HG03565 (cell line): ENCODE measurements around the gene HDGFL2.

Experiments used
- ATAC-seq: cut with Tn5 transposase; IDR thresholded peaks from one replicate; pipeline ENCODE4 v1.9.1; 2021; ENCODE audit warnings: mild to moderate bottlenecking, moderate library complexity; ENCODE audit not compliant: unreplicated experiment

The HDGFL2 gene

DNA sequence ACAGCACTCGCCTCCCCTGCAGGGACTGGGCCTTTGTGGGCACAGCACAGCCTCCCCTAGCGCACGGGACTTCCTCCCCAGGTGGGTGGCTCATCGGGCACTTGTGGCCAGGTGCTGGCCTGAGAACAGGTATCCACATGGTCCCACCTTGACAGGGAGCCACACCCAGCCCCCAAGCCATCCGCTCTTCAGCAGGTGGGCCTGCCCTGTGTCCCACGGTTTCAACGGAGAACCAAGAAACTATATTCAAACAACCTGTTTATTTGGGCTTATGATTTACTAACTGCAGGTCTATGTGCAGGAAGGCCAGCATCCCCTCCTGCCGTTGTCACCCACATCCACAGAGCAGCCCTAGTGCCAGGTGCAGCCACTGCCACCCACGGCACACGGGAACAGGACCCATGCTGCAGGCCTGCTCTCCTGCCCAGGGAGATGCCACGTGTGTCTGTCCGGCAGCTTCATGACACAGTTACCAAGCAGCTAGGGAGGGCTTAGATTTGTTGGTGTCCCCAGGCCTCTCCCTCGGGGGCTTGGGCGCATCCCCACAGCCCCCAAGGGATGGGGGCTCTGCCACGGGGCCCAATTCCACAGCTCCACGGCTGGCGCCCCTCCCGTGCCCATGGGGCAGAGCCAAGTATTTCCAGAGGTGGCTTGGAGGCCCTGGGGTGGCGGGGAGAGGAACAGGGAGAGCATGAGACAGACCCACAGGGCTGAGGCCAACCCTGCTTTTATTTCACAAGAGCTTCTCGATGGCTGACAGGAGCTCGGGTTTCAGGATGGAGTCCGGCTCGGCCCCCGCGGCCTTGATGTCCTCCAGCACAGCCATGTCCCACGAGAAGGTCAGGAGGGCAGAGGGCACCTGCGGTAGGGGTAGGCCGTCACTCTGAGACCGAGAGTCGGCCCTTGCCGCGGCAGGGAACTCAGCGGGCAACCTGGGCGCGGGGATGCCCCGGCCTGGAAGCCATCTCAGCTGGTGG is 27.0 kb upstream of the HDGFL2 start:
- no peak for ATAC-seq

DNA sequence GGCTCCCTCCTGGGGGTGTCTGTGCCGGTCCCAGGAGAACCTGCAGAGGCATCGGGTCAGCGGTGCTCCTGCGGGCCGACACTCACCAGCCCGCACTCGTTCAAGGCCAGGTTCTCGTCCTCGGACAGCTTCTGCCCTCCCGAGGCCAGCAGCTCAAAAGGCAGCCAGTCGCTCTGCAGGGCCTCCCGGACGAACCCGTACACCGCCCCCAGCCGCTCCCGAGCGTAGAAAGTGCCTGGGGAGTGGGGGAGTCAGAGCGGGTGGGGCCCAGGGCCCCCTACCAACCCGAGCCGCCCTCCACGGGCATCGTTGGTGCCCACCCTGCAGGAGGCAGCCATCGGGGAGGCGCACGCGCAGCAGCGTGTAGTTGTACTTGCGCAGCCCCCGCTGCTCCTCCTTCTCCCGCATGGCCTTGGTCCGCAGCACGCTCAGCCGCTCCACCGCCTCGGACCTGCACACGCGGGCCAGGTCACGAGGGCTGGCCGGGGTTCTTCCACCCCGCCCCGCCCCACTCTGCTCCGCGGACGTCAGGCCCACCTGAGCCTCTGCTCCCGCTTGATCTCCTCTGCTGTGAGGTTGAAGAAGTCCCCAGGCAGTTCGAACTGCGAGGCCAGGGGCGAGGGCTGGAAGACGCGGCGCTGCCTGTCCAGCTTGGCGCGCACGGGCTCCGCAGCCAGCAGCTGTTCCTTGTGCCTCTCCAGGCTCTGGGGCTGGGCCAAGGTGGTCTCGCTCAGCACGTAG is 26.0 kb upstream of the HDGFL2 start:
- no peak for ATAC-seq

DNA sequence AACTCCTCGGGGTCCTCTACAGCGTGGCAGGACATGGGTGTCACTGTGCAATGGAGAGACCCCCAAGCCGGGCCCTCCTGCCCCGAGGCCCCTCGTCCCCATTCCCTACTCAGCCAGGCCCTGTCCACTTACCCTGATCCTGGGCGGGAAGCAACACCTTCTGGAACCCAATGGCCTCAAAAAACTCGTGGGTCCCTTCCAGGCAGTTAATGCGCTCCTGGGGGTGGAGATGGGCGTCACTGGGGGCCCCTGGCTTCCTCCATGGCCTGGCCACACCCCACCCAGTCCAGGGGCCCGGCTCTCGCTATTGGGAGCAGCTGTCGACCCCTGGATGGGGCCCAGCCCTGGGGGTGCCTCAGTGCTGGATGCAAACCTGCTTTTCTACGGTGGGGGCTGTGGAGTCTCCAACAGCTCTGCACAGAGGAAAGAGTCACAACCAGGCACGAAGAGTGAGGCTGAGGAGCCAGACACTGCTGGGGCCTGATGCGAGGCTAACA is 25.3 kb upstream of the HDGFL2 start:
- ATAC-seq = no peak

DNA sequence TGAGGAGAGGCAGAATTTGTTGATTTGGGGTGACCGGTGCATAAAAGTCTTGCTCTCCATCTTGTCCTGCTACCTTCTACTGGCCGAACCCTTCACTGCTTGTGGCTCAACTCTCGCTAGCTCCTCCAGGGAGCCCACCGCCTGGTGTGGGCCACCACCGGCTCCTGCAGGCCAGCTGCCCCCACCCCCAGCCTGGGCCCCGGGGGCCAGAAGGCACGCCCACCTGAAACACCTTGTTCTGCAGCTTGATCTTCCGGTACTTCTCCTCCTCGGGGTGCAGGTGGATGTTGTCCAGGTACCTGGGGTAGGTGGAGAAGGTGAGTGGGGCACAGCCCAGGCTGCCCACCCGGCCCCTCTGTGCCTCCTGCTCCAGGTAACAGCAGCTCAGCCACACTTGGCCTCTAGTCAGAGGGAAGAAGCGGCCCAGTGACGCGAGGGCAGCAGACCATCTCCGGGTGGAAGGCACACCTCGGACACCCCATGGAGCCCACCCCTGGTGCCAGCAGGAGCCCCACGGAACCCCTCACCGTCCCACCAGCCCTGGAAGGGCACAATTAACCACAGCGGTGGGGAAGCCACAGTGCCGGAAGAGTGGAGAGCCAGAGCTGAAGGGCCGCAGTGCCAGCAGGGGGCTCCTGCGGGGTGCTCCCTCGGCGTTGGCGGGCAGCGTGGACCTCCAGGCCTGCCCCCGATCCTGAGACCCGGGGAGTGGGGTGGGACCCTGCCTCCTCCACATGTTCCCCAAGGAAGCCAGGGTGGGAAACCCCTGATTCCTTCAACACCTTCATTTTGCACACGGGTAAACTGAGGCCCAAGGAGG is 24.6 kb upstream of the HDGFL2 start:
- ATAC-seq = no peak

DNA sequence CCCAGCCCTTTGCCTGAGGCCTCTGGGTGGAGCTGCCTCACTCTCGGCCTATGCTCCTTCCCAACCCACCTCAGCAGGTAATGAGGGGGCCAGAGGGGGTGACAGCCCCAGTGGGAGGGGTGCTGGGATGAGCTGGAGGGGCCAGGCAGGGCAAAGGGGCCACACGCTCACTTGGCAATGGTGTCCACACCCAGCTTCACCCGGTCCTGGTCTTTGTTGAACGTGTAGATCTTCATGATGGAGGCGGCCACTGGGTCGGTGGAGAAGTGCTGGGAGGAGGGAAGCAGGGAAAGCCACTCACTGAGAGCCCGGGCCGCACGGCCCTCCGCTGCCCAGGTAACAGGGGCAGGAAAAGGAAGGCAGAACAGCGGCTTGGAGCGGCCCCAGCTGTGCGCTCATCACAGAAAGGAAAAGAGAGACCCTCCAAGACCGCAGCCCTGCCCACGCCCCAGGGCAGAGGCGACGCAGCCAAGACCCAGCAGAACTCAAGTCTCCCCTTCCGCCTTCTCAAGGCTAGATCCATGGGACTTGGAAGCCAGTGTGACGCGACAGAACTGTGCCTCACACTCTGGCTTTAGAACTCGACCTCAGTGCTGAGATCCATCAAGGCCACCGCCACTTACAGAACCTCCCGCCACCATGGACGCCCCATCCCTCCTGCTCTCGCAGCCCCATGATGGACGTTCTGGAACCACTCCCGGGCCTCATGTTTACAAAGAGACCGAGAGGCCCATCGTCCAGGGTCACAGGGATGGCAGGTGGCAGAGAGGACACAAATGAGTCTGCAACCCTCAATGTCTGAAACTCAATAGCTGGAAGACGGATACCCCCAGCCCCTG is 23.7 kb upstream of the HDGFL2 start:
- no peak for ATAC-seq

DNA sequence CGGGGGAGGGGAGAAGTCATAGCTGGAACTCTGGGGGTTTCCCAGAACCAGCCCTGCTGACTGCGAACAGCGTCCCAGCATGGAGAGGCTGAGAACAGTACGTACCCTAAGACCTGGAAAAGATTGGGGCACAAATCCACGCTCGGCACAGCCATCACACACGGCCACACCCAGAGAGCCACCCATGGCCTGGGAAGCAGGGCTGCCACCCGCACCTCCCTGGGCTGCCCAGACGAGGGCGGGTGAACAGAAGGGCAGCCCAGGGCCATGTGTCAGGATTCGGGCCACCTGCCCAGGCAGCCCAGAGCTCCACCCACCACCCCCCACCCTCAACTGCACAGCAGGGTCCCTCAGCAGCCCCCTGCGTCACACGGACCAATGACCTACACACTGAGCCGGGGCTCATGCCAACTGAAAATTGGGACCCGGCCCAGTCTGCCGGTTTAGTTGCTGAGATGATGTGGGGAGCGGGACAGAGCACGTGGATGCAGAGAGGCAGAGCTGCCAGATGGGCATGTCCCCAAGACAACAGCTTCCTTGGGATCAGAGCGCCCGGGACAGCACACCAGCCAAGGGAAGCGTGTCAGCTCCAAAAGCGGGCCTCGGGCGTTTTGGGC is 23.0 kb upstream of the HDGFL2 start:
- ATAC-seq = no peak

DNA sequence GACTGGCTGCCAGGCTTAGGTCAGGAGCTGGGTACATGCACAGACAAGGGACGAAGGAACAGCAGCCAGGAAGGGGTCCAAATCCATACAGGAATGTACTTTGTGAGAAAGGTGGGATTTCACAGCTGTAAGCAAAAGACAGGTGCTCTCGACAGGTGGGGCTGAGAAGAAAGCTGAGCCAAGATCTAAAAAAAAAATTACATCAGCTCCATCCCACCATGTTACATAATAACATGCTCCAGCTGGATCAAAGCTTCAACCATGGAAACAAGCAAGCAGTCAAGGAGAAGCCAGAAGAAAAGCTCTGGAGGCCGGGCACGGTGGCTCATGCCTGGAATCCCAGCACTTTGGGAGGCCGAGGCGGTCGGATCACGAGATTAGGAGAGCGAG is 22.5 kb upstream of the HDGFL2 start:
- no peak for ATAC-seq

DNA sequence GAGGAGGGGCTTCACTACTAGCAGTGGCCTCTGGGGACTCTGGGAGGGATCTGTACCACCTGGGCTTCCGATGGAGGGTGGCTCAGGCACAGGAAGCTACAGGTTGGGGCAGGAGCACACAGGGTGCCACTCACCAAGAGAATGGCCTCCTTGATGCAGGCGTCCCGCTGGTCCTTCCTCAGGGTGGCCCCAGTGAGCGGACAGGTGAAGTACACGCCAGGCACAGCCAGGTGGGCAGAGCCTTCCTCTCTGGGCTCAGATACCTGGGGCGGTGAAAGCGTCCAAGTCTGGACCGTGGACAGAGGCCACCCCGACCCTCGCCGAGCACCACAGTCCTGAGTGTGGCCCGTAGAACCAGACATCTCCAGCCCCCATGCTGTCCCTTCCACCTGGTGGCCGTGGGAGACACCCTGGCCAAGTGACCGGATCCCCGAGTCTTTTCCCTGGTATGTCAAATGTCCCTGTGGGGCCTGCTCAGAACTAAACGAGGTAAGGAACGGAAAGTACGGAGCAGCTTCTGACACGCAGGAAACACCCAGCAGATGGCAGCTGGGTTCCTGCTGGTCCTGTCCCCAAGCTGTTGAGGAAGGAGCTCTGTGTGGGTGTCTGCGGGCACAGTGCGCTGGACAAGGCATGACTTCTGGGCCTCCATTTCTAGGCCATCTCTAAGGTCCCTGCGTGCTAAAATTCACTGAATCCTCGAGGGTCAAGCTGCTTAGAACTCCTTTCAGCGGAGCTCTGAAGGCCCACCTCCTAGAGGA is 19.7 kb upstream of the HDGFL2 start:
- no peak for ATAC-seq

DNA sequence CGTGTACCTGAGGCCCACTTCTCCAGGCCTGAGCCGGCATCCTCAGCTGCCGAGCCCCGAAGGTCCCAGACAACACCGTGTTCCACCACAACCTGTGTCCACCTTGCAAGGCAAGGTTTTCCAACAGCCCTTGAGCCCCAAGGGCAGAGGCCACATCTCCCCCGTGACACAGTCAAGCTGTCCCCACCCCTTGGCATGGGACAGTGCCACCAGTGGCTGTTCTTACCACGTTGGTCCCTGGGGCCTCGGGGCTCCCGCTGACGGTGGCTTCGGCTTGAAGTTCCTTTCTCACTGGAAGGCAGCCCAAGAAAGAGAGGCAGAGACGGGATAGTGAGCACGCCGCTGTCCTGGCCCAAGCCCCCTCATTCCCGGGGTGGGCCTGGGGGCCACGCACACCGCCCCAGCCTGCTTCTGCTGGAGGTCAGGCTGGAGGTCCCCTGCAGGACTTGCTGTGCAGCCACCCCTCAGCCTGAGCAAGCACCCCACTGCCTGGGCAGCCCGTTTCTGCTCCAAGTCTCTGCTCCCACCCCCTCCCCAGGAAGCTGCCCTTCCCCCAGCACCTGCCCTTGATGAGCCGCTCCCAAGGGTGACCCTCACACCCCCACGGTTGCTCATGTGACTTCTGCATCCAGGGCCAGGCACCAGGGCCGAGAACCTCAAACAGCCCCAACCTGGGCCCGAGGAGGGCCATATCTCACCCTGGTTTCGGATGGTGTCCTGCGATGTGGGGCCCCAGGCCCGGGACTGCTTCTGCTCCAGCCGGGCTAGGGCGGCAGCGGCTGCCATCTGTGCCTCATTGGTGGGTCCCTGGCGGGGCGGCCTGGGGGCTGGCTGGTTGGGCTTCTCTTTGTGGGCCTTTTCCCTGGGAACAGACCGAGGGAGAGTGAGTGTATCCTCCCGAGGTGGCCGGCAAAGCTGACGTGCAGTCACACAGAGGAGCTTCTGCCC is 18.6 kb upstream of the HDGFL2 start:
- ATAC-seq = no peak

DNA sequence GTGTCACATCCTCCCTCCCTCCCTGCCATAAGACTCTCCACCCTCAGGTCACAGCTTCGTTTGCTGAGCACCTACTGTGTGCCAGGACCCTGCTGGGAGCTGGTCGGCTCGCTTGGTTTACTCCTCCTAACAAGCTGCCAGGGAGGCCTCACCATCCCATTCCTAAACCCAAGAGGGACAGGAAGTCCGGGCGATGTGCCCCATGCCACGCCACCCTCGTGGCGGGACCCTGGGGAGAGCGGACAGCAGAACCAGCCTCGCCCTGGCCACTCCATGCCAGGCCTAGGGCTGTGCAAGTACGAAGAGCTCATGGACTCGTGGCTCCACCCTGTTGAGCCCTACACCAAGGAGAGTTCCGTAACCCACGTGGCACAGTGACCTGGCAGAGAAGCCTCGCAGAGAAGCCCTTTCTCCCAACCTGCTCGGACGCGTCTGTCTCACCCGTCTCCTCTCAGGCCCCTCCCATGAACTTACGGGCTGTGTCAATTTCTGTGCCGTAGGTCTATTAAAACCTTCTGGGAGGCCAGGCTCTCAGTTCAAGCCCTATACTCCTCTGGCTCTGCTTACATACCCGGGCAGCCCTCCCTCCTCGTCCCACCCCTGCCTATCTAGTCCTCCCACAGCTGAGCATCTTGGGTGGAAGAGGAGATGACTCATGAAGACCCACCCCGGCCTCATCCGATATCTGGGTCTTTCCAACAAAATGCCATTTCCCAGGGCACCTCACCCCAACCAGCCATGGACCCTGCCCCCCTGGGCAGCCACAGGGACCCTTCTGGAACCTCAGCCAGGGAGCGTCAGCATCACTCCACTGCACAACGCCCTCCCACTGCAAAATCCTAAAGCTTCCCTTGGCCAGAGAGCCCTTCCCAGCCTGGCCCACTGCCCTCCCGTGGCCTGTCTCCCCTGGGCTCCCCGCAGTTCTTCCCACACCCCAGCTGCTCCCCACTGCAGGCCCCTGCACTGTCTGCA is 17.1 kb upstream of the HDGFL2 start:
- no peak for ATAC-seq

DNA sequence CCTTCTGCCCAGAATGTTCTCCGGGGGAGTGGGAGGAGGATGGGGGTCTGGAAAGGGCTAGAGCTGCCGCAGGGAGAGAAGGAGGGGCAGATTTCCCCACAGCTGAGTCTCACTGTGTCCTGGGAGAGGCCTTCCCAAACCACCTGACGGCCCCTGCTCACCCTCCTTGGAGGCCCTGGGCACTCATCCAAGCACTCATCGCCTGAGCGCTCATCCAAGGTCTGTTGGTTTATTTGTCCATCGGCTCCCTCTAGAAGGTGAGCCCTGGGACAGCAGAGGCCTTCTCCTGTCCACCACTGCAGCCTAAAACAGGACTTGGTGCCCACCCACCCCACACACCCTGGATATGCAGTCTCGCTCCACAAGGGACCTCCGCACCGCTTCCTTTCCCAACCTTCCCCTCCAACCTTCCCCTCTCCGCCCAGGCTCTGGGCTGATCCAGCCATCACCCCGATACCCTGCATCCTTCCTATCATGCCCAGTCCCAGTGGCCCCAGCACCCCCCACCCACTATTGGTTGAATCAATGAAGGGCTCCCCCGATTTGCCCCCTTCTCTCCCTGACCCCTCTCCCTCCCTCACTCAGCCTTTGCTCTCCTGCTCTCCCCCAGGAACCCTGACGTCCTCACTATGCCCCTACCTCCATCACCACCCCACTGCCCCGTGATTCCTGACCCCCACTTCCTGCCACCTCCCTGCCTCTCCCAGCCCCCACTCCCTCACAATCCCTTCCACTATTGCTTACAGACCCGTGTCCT is 16.2 kb upstream of the HDGFL2 start:
- no peak for ATAC-seq

DNA sequence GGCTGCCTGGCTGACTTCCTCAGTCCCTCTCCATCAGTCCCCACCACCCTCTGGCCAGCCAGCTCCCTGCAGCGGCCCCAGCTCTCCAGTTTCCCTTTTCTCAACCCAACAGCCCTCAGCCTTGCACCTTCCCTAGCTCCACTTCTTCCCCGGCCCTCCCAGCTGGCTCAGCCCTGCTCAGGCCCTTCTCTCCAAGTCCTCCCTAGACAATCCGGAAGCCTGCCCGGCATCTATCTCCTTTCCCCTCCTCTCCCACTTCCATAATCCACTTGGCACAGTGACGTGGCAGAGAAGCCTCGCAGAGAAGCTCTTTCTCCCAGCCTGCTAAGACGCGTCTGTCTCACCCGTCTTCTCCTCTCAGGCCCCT is 15.6 kb upstream of the HDGFL2 start:
- ATAC-seq = no peak

DNA sequence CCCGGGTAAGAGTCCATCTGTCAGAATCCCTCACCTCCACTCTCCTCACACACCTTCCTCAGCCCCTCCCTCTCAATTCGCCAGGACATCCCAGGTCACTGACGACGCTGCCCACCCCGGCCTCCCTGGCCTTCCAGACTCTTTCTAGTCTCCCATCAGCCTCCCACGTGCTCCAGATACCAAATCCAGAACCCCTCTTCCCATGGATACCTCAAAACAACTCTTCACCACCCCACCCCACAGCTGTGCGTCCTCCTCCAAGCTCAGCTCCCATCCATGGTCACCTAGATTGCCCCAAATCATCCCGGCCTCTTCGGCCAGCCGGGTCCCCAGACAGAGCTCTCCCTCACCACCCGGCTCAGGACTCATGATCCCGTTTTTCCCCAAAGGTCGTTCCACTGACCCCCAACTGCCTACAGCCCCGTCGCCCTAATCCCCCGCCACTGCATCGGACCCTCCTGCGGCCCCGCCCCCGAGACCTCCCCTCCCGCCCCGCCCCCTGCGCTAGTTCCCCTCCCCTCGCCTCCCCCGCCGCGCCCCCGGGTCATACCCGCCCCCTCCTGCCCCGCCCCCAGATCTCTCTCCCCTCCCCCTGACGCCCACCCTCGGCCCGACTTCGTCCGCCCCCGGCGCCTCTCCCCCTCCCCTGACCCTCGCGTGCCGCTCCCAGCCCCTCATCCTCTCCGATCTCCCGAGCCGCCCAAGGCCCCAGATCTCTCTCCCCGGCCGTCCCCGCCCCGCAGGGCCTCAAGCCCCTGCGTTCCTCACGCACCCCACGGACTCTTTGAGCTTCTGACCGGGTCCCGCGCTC is 15.0 kb upstream of the HDGFL2 start:
- ATAC-seq = no peak

DNA sequence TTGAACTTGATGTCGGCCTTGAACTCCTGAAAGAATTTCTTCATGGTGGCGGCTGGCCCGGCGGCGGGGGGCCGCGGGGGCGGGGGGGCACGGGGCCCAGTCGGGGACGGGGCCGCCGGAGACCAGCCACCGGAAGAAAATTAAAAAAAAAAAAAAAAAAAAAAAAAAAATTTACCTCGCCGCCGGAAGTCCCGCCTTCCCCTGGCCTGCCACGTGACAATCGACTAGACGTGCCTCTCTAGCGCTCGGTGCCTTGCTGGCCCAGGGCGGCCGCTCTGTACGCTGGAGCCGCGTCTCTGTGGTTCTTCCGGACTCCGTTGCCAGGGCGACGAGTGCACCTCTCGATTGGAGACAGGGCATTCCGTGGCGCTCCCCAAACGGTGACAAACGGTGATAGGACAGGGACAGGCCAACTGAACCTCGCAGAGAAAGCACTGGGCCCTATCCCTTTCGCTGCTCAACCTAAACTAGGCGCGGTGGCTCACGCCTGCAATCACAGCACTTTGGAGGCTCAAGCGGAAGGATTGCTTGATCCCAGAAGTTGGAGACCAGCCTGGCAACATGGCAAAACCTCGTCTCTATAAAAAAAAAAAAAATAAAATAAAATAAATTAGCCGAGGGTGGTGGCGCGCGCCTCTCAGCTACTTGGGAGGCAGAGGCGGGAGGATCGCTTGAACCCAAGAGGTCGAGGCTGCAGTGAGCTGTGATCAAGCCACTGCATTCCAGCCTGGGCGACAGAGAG is 14.3 kb upstream of the HDGFL2 start, which contains the start of gene UBXN6:
Gene UBXN6, minus strand, starts transcription at position 141 of the 742 bp plus-strand sequence. Its CDS starts 97 bp downstream, at position 44.
- peak; percentile 91 for ATAC-seq
